DMS114 treated with DMSO at 0.1 percent for 48 hours (cell line): ENCODE data around the gene ADGRG3.

Source experiments
- DNase-seq: peaks from one replicate; lab custom pipeline; 2025; ENCODE audit not compliant: unreplicated experiment; lab: John Stamatoyannopoulos, UW

The ADGRG3 gene

GRCh38 chr16:57630931-57631845, 36.9 kb upstream of the ADGRG3 start:
- DNase-seq = no peak

GRCh38 chr16:57632568-57632967, 35.5 kb upstream of the ADGRG3 start:
- no peak for DNase-seq

GRCh38 chr16:57633383-57634064, 34.6 kb upstream of the ADGRG3 start:
- DNase-seq = no peak

GRCh38 chr16:57634171-57634570, 33.9 kb upstream of the ADGRG3 start:
- DNase-seq = no peak

GRCh38 chr16:57635266-57636097, 32.6 kb upstream of the ADGRG3 start:
- no peak for DNase-seq

- DNase-seq = no peak
These were observed 31.9 kb upstream of the ADGRG3 start for GRCh38 chr16:57636184-57636583.

- DNase-seq = no peak
These were observed 31.1 kb upstream of the ADGRG3 start for GRCh38 chr16:57637020-57637419.

- no peak for DNase-seq
These were observed 30.7 kb upstream of the ADGRG3 start for GRCh38 chr16:57637424-57637823.

- no peak for DNase-seq
These were observed 30.1 kb upstream of the ADGRG3 start for GRCh38 chr16:57637965-57638364.

- no peak for DNase-seq
These were observed 29.7 kb upstream of the ADGRG3 start for GRCh38 chr16:57638381-57638780.

GRCh38 chr16:57639172-57639887, 28.8 kb upstream of the ADGRG3 start:
- DNase-seq = no peak

- no peak for DNase-seq
These were observed 27.9 kb upstream of the ADGRG3 start for GRCh38 chr16:57640185-57640584.

- DNase-seq = no peak
These were observed 27.5 kb upstream of the ADGRG3 start for GRCh38 chr16:57640612-57641011.

GRCh38 chr16:57642160-57643135, 25.7 kb upstream of the ADGRG3 start:
- no peak for DNase-seq

GRCh38 chr16:57643147-57643874, 24.8 kb upstream of the ADGRG3 start:
- no peak for DNase-seq

GRCh38 chr16:57643910-57644309, 24.2 kb upstream of the ADGRG3 start:
- no peak for DNase-seq

GRCh38 chr16:57644383-57645014, 23.6 kb upstream of the ADGRG3 start:
- DNase-seq = no peak

- DNase-seq = no peak
These were observed 22.9 kb upstream of the ADGRG3 start for GRCh38 chr16:57645169-57645568.
